HEK293 (cell line): Measurements from ENCODE around the gene NLGN4Y.

Experiments used
- CTCF ChIA-PET: fragments of 350-600 bp; formaldehyde crosslinking; extraction: SDS; loops from one replicate; lab custom pipeline; 2021; ENCODE audit warnings: antibody characterized with exemption; lab: Yijun Ruan, JAX
- POLR2A ChIA-PET: fragments of 300-600 bp; formaldehyde crosslinking; extraction: SDS; loops from one replicate; lab custom pipeline; 2020; ENCODE audit warnings: antibody characterized with exemption, inconsistent platforms; lab: Yijun Ruan, JAX
- H3K27ac ChIP-seq: fragments of 200-500 bp; sonication (Bioruptor generic); 2 replicates; pipeline ENCODE4 v1.5.1; 2014; ENCODE audit warnings: low read depth, low read length, control low read depth, inconsistent platforms; ENCODE audit errors: extremely low read depth
- H3K36me3 ChIP-seq, 2 experiments: fragments of 200-500 bp in 1 of 2; sonication (Bioruptor generic) in 1 of 2; 1 replicate in 1 of 2; 2 replicates in 1 of 2; pipeline ENCODE4 v1.5.1; 2014 to 2017; ENCODE audit warnings: inconsistent platforms in 2 of 2, low read length in 2 of 2; ENCODE audit not compliant: control insufficient read depth in 2 of 2, insufficient read depth in 1 of 2
- H3K4me1 ChIP-seq: fragments of 200-500 bp; sonication (Bioruptor generic); 2 replicates; pipeline ENCODE4 v1.5.1; 2014; ENCODE audit warnings: mild to moderate bottlenecking, low read length, inconsistent platforms; ENCODE audit not compliant: control insufficient read depth, insufficient read depth
- H3K4me3 ChIP-seq: 2 replicates; pipeline ENCODE4 v1.5.1; 2011; ENCODE audit warnings: low read depth, mild to moderate bottlenecking, control low read depth, low read length, moderate library complexity
- H3K9me3 ChIP-seq: fragments of 200-500 bp; sonication (Bioruptor generic); 2 replicates; pipeline ENCODE4 v1.5.1; 2014; ENCODE audit warnings: low read depth, low read length, inconsistent platforms; ENCODE audit not compliant: control insufficient read depth, insufficient read depth
- FEZF1 ChIP-seq: fragments of 450-650 bp; formaldehyde crosslinking; IDR thresholded peaks from 2 replicates; pipeline ENCODE4 v1.5.1; 2016; ENCODE audit warnings: missing biosample characterization, missing genetic modification characterization
- GLI2 ChIP-seq: fragments of 450-650 bp; formaldehyde crosslinking; IDR thresholded peaks from 2 replicates; pipeline ENCODE4; 2017; ENCODE audit warnings: missing biosample characterization, missing genetic modification characterization, low read depth, borderline replicate concordance
- KLF10 ChIP-seq: fragments of 450-650 bp; IDR thresholded peaks from 2 replicates; pipeline ENCODE4 v1.5.1; 2018; ENCODE audit warnings: missing biosample characterization, mild to moderate bottlenecking, missing genetic modification characterization
- KLF8 ChIP-seq: fragments of 450-650 bp; formaldehyde crosslinking; IDR thresholded peaks from 2 replicates; pipeline ENCODE4 v1.5.1; 2016; ENCODE audit warnings: missing biosample characterization, missing genetic modification characterization
- ZNF341 ChIP-seq: fragments of 450-650 bp; formaldehyde crosslinking; IDR thresholded peaks from 2 replicates; pipeline ENCODE4; 2016; ENCODE audit warnings: low read depth, missing biosample characterization, missing genetic modification characterization
- ZNF529 ChIP-seq: fragments of 450-650 bp; formaldehyde crosslinking; IDR thresholded peaks from 2 replicates; pipeline ENCODE4 v1.5.1; 2017; ENCODE audit warnings: missing genetic modification characterization, missing biosample characterization; ENCODE audit not compliant: insufficient replicate concordance
- ZNF561 ChIP-seq: fragments of 450-650 bp; IDR thresholded peaks from 2 replicates; pipeline ENCODE4 v1.5.1; 2018; ENCODE audit warnings: missing biosample characterization, missing genetic modification characterization, borderline replicate concordance
- ZNF571 ChIP-seq: fragments of 450-650 bp; formaldehyde crosslinking; IDR thresholded peaks from 2 replicates; pipeline ENCODE4 v1.5.0; 2017; ENCODE audit warnings: missing biosample characterization, missing genetic modification characterization
- ZNF596 ChIP-seq: fragments of 450-650 bp; IDR thresholded peaks from 2 replicates; pipeline ENCODE4 v1.5.0; 2018; ENCODE audit warnings: missing biosample characterization, mild to moderate bottlenecking, missing genetic modification characterization, moderate library complexity
- ZNF629 ChIP-seq: fragments of 450-650 bp; formaldehyde crosslinking; IDR thresholded peaks from 2 replicates; pipeline ENCODE4 v1.5.1; 2017; ENCODE audit warnings: missing biosample characterization, missing genetic modification characterization
- ZNF677 ChIP-seq: fragments of 450-650 bp; IDR thresholded peaks from 2 replicates; pipeline ENCODE4 v1.5.0; 2018; ENCODE audit warnings: missing biosample characterization, mild to moderate bottlenecking, missing genetic modification characterization, moderate library complexity
- ZSCAN30 ChIP-seq: fragments of 450-650 bp; IDR thresholded peaks from 2 replicates; pipeline ENCODE4 v1.5.1; 2018; ENCODE audit warnings: missing biosample characterization, mild to moderate bottlenecking, missing genetic modification characterization, moderate library complexity
- ZXDB ChIP-seq: fragments of 450-650 bp; formaldehyde crosslinking; IDR thresholded peaks from 2 replicates; pipeline ENCODE4 v1.5.1; 2016; ENCODE audit warnings: missing biosample characterization, missing genetic modification characterization
- TF ChIP-seq, protein P1 (sequence below): fragments of 450-650 bp; formaldehyde crosslinking; IDR thresholded peaks from 2 replicates; pipeline ENCODE4 v1.5.1; 2016; ENCODE audit warnings: missing biosample characterization, missing genetic modification characterization, low read depth
- TF ChIP-seq, protein P2 (sequence below): IDR thresholded peaks from 2 replicates; pipeline ENCODE4 v1.6.1; 2011; ENCODE audit warnings: mild to moderate bottlenecking, low read depth, low read length, borderline replicate concordance
- TF ChIP-seq, protein P3 (sequence below): fragments of 450-650 bp; formaldehyde crosslinking; IDR thresholded peaks from 2 replicates; pipeline ENCODE4 v1.5.1; 2017; ENCODE audit warnings: missing biosample characterization, missing genetic modification characterization
- TF ChIP-seq, protein P4 (sequence below): fragments of 450-650 bp; formaldehyde crosslinking; IDR thresholded peaks from 2 replicates; pipeline ENCODE4 v1.5.1; 2017; ENCODE audit warnings: missing biosample characterization, missing genetic modification characterization
- TF ChIP-seq, protein P5 (sequence below): fragments of 450-650 bp; formaldehyde crosslinking; IDR thresholded peaks from 2 replicates; pipeline ENCODE4 v1.5.1; 2016; ENCODE audit warnings: missing biosample characterization, missing genetic modification characterization

NLGN4Y gene

DNA sequence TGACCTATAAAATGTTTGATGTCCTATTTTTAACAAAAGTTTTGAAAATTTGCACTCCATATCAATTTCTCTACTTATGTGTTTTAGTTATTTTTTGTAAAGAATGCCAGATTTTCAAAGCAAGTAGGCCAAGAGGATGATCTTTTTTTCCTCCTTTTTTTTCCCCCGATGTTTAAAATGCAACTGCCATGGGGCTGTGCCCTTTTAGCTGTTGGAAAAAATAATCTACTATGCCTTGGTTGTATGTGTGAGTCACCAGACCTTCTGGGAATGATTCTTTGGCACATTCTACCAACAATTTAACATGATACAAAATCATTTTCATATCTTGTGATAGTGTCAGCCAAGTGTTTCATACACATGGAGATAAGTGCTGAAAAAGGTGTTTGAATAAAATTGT, 217.3 kb downstream of the NLGN4Y start:
- Histone ChIP-seq H3K27ac (no peak overlapping the region), H3K36me3 (no peaks in the 10 kb centered on the region), H3K4me1 (no peaks in the 10 kb centered on the region), H3K9me3 (no peaks in the 10 kb centered on the region), H3K4me3 (no peak overlapping the region)
- POLR2A ChIA-PET = no interaction called here
- no peak for TF ChIP-seq ZNF571 (tag by site-specific recombination)
- CTCF ChIA-PET = no interaction called here

DNA sequence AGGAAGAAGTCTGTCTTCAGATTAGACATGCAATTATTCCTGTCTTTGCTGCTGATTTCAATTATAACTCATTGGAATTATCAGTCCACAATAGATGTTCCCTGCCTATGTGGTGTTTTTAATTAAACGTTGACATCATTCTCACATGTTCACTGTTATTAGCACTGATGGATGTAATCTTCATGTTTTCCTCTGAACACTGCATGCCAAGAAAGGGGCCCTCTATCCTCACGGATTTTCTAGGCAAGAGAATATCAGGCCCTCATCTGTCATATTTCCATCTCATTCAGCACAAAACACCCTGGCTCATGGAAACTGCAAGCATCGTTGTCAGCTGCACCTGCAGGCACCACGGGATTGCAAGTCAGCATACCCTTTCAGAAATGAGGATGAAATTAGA, 224.0 kb downstream of the NLGN4Y start:
- H3K27ac ChIP-seq = no peak overlapping the region
- no peak for TF ChIP-seq ZNF629
- no peak for TF ChIP-seq ZSCAN30 (tag by site-specific recombination)
- no peak for TF ChIP-seq ZNF677 (tag by site-specific recombination)
- TF ChIP-seq KLF10 (tag by site-specific recombination) = no peak
- TF ChIP-seq ZXDB = no peak
- TF ChIP-seq ZNF529 (tag by site-specific recombination) = no peak
- TF ChIP-seq, protein P1, sequence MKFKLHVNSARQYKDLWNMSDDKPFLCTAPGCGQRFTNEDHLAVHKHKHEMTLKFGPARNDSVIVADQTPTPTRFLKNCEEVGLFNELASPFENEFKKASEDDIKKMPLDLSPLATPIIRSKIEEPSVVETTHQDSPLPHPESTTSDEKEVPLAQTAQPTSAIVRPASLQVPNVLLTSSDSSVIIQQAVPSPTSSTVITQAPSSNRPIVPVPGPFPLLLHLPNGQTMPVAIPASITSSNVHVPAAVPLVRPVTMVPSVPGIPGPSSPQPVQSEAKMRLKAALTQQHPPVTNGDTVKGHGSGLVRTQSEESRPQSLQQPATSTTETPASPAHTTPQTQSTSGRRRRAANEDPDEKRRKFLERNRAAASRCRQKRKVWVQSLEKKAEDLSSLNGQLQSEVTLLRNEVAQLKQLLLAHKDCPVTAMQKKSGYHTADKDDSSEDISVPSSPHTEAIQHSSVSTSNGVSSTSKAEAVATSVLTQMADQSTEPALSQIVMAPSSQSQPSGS (tag by site-specific recombination) = no peak
- no peak for TF ChIP-seq GLI2 (tag by site-specific recombination)
- TF ChIP-seq, protein P2, sequence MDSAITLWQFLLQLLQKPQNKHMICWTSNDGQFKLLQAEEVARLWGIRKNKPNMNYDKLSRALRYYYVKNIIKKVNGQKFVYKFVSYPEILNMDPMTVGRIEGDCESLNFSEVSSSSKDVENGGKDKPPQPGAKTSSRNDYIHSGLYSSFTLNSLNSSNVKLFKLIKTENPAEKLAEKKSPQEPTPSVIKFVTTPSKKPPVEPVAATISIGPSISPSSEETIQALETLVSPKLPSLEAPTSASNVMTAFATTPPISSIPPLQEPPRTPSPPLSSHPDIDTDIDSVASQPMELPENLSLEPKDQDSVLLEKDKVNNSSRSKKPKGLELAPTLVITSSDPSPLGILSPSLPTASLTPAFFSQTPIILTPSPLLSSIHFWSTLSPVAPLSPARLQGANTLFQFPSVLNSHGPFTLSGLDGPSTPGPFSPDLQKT = no peak
- no peak for TF ChIP-seq KLF8
- TF ChIP-seq, protein P3, sequence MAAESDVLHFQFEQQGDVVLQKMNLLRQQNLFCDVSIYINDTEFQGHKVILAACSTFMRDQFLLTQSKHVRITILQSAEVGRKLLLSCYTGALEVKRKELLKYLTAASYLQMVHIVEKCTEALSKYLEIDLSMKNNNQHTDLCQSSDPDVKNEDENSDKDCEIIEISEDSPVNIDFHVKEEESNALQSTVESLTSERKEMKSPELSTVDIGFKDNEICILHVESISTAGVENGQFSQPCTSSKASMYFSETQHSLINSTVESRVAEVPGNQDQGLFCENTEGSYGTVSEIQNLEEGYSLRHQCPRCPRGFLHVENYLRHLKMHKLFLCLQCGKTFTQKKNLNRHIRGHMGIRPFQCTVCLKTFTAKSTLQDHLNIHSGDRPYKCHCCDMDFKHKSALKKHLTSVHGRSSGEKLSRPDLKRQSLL = no peak
- TF ChIP-seq, protein P4, sequence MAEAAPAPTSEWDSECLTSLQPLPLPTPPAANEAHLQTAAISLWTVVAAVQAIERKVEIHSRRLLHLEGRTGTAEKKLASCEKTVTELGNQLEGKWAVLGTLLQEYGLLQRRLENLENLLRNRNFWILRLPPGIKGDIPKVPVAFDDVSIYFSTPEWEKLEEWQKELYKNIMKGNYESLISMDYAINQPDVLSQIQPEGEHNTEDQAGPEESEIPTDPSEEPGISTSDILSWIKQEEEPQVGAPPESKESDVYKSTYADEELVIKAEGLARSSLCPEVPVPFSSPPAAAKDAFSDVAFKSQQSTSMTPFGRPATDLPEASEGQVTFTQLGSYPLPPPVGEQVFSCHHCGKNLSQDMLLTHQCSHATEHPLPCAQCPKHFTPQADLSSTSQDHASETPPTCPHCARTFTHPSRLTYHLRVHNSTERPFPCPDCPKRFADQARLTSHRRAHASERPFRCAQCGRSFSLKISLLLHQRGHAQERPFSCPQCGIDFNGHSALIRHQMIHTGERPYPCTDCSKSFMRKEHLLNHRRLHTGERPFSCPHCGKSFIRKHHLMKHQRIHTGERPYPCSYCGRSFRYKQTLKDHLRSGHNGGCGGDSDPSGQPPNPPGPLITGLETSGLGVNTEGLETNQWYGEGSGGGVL (tag by site-specific recombination) = no peak
- TF ChIP-seq, protein P5, sequence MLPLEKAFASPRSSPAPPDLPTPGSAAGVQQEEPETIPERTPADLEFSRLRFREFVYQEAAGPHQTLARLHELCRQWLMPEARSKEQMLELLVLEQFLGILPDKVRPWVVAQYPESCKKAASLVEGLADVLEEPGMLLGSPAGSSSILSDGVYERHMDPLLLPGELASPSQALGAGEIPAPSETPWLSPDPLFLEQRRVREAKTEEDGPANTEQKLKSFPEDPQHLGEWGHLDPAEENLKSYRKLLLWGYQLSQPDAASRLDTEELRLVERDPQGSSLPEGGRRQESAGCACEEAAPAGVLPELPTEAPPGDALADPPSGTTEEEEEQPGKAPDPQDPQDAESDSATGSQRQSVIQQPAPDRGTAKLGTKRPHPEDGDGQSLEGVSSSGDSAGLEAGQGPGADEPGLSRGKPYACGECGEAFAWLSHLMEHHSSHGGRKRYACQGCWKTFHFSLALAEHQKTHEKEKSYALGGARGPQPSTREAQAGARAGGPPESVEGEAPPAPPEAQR (tag by site-specific recombination) = no peak
- no peak for TF ChIP-seq ZNF561
- TF ChIP-seq ZNF596 (tag by site-specific recombination) = no peak
- no peak for TF ChIP-seq FEZF1 (tag by site-specific recombination)
- no peak for TF ChIP-seq ZNF341 (tag by site-specific recombination)
- ChIA-PET POLR2A (no interaction called here), CTCF (no interaction called here)
- no peaks in the 10 kb centered on the region for H3K9me3 ChIP-seq
- H3K4me1 ChIP-seq = no peaks in the 10 kb centered on the region
- H3K36me3 ChIP-seq = no peaks in the 10 kb centered on the region
- H3K4me3 ChIP-seq = no peak overlapping the region
